ENCODE data around the gene RAPGEF3. TPM values are rescaled to one million over a fixed set of nuclear protein-coding genes. Genes with fewer than 3 reads are reported as not detected.

The RAPGEF3 gene
- total and polyA plus RNA-seq, 9 of the 15 experiments (the other 6 are each of a cell fraction or from before 2014, with no cell fraction given): 0.03 to 0.78 (median 0.37) TPM; not detected in 1

- TF ChIP-seq REST (IDR thresholded peaks at IDR 0.05; ENCODE audit: borderline replicate concordance) (peak; percentile 87), REST (CRISPR knock-in tag; IDR thresholded peaks at IDR 0.05; ENCODE audit: low read depth) (no peak), ZNF77 (CRISPR knock-in tag; IDR thresholded peaks at IDR 0.05) (no peak), ZNF79 (CRISPR knock-in tag; IDR thresholded peaks at IDR 0.05; ENCODE audit: low read depth) (no peak), SMAD3 (CRISPR knock-in tag; conservative IDR thresholded peaks at IDR 0.05) (no peak), THAP12 (CRISPR knock-in tag; IDR thresholded peaks at IDR 0.05) (no peak), CBX8 (IDR thresholded peaks at IDR 0.05; ENCODE audit: borderline replicate concordance, extremely low read depth, low read depth, low read length, poor library complexity, severe bottlenecking) (no peak), RAD51 (IDR thresholded peaks at IDR 0.05; ENCODE audit: borderline replicate concordance, low read depth) (no peak), HNRNPK (IDR thresholded peaks at IDR 0.05; ENCODE audit: low read depth, low read length, poor library complexity, severe bottlenecking) (no peak), RERE (CRISPR knock-in tag; IDR thresholded peaks at IDR 0.05; ENCODE audit: borderline replicate concordance) (no peak), NCOR1 (IDR thresholded peaks at IDR 0.05) (no peak)
Observed at GRCh38 chr12:47742253-47742825, 16.3 kb downstream of the RAPGEF3 start (continued).
